ENCODE results near the gene TOP3A.
"Not testable (repeated sequence)": the region's sequence is repeated elsewhere in the genome, so short reads cannot be mapped to it uniquely, and the experiment has no call there.

The TOP3A gene

GRCh38 chr17:18324140-18325050 lies 9.6 kb upstream of the TOP3A start:
- no peak for DNase-seq

- DNase-seq = no peak
Measured at GRCh38 chr17:18323507-18324139, 8.8 kb upstream of the TOP3A start.

- no peak for DNase-seq
Measured at GRCh38 chr17:18323007-18323406, 8.2 kb upstream of the TOP3A start.

GRCh38 chr17:18322522-18322921 lies 7.7 kb upstream of the TOP3A start:
- DNase-seq = no peak

DNA sequence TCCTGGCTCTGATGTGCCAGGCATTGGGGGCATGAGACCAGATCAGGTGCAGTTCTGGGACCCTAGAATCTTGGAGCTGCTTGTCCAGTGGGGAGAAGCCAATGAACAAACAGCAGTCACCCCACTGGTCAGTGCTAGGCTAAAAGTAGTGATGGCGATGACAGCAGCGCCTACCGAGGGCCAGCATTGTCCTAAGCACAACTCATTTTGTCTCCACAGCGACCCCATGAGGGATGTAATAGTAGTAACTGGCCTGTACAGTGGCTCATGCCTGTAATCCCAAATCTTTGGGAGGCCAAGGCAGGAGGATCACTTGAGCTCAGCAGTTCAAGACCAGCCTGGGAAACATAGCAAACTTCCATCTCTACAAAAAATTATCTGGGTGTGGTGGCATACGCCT lies 6.5 kb upstream of the TOP3A start:
- no peak for DNase-seq

DNA sequence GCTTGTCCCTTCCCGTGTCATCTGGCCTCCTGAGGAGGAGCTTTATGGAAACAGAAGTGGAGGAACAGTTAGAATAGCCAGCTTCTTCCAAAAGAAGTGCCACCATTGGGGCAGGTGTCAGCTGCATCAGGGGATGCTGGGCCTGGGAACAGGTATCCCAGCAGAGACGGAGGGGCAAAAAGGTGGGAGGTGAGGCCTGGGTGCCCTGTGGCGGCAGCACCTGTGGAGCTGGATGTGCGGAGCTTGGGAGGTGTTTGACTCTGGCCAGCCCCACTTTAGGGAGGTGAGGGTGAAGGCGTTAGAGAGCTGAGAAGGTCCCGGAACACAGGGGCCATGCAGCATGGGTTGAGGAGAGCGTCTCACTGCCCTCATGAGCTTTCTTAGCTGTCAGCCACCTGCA lies 5.5 kb upstream of the TOP3A start:
- DNase-seq = no peak

DNA sequence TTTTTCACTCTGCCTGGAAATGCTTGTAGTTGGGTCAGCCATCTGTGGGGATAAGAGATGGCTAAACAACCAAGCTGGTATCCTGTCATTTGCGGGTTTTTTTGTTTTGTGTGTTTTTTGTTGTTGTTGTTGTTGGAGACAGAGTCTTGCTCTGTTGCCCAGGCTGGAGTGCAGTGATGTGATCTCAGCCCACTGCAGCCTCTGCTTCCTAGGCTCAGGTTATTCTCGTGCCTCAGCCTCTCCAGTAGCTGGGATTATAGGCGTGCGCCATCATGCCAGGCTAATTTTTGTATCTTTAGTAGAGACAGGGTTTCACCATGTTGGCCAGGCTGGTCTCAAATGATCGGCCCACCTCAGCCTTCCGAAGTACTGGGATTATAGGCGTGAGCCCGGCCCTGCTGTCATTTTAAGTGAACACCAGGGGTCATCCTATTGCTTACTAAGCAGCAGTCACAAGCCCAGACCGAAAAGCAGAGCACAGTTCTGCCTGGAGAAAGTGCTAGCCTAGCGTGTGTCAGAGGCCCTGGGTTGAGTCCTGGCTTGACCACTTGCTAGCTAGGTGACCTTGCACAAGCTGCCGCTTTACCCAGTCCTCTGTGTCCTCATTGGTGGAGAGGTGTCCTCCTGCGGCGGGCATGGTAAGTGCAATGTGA lies 4.9 kb upstream of the TOP3A start:
- DNase-seq = no peak

- DNase-seq = no peak
Measured at GRCh38 chr17:18318771-18319450, 4.1 kb upstream of the TOP3A start.

GRCh38 chr17:18318117-18318516 lies 3.3 kb upstream of the TOP3A start:
- DNase-seq = no peak

DNA sequence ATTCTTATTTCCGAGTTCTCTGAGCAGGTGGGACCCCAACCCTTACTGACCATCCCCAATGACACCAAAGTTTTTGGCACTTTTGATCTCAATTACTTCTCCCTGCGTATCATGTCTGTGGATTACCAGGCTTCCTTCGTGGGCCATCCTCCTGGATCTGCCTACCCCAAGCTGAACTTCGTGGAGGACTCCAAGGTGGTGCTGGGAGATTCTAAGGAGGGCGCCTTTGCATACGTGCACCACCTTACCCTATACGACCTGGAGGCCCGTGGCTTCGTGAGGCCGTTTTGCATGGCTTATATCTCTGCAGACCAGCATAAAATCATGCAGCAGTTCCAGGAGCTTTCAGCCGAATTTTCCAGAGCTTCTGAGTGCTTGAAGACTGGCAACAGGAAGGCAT lies 1.2 kb upstream of the TOP3A start:
- no peak for DNase-seq

DNA sequence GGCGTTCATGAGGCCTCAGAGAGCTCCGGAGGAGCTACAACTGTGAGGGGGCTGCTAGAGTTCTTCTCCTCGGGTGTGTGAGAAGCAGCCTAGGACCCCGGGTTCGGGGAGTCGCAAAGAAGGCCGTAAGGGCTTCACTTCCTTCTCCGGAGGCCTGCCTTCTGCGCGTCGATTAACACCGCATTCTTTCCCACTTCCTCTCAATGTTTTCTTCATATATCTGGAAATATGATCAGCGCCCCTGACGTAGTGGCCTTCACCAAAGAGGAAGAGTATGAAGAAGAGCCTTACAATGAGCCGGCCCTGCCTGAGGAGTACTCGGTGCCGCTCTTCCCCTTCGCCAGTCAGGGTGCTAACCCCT lies 748 bp upstream of the TOP3A start:
- no peak for DNase-seq

GRCh38 chr17:18314059-18314730 lies 599 bp downstream of the TOP3A start:
- DNase-seq = peak in 1 of 2 donors; percentile 19

DNA sequence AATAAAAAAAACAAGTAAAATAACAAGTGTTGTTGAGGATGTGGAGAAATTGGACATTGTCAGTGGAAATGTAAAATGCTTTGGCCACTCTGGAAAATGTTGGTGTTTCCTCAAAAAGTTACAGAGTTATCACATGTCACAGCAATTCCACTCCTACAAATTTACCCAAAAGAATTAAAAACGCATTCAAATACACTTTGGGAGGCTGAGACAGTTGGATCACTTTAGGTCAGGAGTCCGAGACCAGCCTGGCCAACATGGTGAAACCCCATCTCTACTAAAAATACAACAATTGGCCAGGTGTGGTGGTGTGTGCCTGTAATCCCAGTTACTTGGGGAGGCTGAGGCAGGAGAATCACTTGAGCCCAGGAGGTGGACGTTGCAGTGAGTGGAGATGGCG lies 5.6 kb downstream of the TOP3A start:
- no peak for DNase-seq

DNA sequence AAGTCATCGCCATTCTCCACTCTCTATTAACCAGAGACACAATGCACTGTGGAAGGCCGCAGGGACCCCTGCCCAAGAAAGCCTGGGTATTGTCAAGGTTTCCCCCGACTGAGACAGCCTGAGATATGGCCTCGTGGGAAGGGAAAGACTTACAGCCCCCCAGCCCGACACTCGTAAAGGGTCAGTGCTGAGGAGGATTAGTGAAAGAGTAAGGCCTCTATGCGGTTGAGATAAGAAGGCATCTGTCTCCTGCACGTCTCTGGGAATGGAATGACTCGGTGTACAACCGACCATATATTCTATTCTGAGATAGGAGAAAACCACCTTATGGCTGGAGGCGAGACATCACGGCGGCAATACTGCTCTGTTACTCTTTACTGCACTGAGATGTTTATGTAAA lies 11.6 kb downstream of the TOP3A start:
- not testable (repeated sequence) for DNase-seq

- DNase-seq = no peak
Measured at GRCh38 chr17:18300725-18301480, 13.9 kb downstream of the TOP3A start.

DNA sequence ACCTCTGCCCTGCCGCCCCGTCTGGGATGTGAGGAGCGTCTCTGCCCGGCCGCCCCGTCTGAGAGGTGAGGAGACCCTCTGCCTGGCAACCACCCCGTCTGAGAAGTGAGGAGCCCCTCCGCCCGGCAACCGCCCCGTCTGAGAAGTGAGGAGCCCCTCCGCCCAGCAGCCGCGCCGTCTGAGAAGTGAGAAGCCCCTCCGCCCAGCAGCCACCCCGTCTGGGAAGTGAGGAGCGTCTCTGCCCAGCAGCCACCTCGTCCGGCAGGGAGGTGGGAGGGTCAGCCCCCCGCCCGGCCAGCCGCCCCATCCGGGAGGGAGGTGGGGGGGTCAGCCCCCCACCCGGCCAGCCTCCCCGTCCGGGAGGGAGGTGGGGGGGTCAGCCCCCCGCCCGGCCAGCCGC lies 16.7 kb downstream of the TOP3A start:
- not testable (repeated sequence) for DNase-seq

DNA sequence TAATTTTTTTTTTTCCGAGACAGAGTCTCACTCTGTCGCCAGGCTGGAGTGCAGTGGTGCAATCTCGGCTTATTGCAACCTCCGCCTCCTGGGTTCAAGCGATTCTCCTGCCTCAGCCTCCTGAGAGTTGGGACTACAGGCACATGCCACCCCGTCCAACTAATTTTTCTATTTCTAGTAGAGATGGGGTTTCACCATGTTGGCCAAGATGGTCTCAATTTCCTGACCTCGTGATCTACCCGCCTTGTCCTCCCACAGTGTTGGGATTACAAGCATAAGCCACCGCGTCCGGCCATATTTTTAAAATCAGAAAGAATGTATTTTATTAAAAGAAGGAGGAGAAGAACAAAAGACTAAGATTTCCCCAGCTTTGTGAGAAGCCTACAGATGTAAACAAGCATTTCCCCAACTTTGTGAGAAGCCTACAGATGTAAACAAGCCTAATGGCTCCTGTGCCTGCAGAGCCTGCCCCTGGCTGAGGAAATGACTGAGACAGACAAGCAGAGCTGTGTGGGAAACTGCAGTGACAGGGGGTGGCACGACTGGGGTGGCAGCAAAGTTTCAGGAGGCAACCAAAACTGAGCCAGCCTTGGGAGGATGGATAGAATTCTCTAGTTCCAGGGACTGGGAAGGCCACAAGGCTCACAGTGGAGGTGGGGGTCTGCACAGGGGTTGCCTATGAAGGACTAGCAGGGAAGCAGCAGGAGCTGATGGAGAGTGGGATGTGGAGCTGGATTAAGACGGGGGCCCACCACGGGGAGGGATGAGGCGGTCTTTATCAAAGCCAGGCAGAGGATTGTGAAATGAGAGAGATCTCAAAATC lies 22.9 kb downstream of the TOP3A start:
- no peak for DNase-seq

DNA sequence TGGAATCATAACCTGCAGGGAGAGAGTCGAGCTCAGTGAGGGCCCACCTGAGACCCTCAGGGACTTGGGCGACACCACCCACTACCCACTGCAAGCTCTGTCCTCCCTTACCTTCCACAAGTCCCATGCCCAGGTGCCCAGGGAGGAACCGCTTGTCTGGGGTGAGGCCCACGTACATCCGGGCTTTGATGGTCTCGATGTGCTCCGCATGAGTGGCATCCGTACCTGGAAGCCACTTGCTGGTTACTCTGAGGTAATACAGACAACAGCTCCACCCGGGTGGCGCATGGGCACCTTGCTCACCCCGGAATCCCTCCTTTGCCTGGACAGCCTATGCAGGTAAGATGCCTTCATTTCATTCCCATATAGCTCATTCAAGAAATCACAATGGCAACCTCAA lies 29.5 kb downstream of the TOP3A start:
- DNase-seq = no peak

DNA sequence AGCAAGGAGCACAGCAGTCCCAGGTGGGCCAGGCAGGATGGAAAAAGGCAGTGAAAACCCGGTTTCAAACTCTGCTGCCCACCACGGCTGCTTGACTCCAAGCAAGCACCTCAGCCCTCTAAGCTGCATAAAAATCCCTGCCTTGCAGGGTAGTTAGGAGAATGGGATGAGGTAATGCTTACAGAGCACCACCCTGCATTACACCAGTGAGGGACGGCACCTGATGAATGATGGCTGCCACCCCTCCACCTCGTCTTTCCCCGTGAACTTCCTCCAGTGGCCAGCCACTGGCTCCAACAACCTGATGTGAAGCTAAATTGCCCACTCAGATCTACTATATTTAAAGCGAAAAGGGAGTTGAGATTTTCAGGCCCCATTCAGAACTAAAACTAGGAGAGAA lies 33.0 kb downstream of the TOP3A start:
- DNase-seq = no peak

DNA sequence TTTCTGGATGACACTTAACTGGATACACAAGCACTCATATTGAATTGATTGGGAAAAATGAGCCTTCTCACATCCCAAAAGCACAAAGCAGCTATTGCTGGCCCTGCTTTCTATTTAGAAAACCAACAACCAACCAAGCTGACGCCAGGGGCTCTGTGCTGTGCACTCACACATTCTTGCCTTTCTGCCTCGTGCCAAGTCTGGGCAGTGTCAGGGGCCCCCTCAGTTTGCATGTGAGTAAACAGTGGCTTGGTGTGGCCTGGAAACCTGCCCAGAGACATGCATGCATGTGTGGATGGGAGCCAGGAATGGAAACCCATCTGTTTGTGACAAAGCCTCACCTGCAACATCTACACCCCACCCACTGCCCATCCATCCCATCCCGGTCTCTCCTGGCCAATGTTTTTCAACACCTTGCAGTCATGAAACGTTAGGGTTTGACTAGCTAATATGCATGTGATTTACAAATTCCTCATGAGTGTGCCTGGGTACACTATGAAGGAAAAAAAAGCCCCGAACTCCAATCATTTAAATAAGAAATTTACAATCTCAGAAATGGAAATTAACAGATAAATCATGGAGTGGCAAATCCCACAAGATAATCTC lies 33.9 kb downstream of the TOP3A start:
- no peak for DNase-seq

DNA sequence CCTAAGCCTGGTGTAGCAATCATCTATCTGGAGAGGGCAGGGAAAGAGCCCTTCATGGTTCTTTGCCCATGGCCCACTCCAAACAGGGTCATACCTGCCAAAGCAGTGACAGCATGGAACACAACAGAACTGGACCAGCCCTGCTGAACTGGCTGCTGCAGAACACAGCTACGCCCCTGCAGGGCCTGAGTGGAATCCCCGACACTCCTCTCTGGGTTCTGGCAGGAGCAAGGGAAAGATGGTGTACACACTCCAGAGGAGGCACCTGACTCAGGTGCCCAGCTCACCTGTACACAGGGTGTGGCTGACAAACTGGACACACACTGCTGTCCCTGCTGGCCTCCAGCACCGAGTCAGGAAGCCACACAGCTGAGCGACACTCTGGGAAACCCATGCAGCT lies 34.5 kb downstream of the TOP3A start:
- DNase-seq = no peak
